Muscle of back (tissue), 11 donors: Measurements from ENCODE around the gene FOXE3. TPM values are rescaled to one million over a fixed set of nuclear protein-coding genes. Genes with fewer than 3 reads are reported as not detected.
A peak's percentile ranks its signal among the peaks of the same experiment; 100 is the strongest.

ENCODE experiments used
- DNase-seq, 3 donors: peaks; one replicate each; pipeline versions ENCODE4 v3.0.0 to v3.0.0-alpha.2; 2013
- polyA plus RNA-seq, 10 donors: library from polyadenylated mRNA; unstranded; fragments of 120-200 nt; gene quantifications; one replicate each; pipeline ENCODE4 v1.2.1, GENCODE V29; 2013; ENCODE audit not compliant: insufficient read length in 10 of 10

The FOXE3 gene
- polyA plus RNA-seq, 10 donors, result 0.05 to 0.21 (median 0.10) TPM; not detected in 6

DNA sequence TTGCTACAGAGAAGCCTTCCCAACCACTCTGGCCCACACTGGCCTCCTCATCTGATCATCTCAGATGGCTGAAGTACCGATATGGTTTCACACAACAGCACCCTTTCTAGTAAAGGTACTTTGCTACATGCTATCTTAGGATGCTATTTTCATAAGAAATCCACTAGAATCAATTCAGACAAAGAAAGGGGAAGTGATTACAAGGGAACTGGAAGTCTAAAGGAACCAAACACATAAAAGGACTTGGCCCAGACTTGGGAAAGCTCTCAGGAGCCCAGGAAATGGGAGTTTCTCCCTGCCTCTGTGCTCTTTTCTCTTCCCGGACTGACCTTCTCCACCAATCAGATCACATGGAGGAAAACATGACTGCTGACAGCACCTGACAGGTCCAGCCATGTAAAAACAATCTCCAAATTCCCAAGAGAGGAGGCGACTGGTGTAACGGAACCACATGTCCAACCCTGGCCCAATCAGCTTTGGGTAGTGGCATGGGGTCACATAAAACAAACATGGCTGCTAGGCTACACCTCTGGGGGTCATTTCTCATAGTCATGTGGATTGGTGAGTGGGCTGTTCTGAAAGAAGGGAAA lies 12.7 kb upstream of the FOXE3 start:
- no peak for DNase-seq

- peak in 1 of 3 donors; percentile 26 for DNase-seq
Measured at GRCh38 chr1:47405697-47406096, 10.4 kb upstream of the FOXE3 start.

- DNase-seq, result no peak
Measured at GRCh38 chr1:47406966-47407365, 9.1 kb upstream of the FOXE3 start.

DNA sequence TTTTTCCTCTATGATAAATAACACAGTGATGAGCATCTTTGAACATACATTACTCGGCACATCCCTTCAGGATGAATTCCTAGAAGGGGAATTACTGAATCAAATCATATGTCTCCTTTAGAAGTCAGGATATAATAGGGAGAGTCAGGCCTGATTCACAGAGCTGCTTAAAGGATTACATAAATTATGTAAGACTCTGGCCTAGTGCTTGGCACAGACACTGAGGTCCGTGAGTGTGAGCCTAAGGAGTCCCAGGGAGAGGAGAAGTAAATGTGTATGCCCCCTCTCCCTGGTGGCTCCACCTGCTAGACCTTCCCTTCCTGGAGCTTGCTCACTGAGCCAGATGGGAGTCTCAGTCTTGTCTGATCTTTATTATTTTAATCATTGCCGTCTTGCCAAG lies 8.6 kb upstream of the FOXE3 start:
- DNase-seq, result no peak

GRCh38 chr1:47409311-47410067 lies 6.6 kb upstream of the FOXE3 start:
- peak in 1 of 3 donors; percentile 70 for DNase-seq

DNA sequence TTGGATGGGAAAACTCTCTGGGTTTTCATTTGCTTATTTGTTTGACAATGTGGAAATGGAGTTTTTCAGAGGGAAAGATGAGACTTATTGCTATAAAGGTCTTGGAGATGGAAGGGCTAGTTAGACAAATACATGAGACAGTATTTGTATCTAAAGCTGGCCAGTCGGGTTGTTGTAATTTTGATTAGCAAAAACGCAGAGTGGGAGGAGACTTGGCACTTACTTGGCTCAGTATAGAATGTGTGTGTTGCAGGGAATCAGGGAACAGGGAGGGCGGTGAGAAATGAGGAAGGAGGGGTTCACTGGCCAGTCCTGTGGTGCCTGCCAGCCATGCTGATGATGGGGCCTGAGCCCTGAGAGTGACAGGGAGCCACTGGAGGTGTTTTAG lies 6.0 kb upstream of the FOXE3 start:
- no peak for DNase-seq

DNA sequence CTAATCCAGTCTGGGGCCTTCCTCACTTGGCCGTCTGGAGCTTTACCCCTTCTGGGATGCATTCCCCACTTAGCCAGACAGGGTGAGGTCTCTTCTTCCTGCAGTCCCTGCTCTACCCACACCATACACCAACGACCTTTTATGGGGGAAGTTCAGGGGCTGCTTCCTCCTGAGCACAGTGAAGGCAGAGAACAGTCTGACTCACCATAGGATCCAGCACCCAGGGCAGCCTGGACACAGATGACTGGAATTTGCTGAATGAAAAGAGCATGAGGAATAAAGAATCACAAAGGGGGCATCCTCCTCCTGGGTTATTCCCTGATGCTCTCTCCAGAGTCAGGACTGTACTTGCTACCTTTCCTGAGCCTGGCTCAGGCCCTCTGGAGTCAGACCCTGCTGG lies 4.6 kb upstream of the FOXE3 start:
- no peak for DNase-seq

- DNase-seq, result no peak
Measured at GRCh38 chr1:47412437-47412836, 3.6 kb upstream of the FOXE3 start.

DNA sequence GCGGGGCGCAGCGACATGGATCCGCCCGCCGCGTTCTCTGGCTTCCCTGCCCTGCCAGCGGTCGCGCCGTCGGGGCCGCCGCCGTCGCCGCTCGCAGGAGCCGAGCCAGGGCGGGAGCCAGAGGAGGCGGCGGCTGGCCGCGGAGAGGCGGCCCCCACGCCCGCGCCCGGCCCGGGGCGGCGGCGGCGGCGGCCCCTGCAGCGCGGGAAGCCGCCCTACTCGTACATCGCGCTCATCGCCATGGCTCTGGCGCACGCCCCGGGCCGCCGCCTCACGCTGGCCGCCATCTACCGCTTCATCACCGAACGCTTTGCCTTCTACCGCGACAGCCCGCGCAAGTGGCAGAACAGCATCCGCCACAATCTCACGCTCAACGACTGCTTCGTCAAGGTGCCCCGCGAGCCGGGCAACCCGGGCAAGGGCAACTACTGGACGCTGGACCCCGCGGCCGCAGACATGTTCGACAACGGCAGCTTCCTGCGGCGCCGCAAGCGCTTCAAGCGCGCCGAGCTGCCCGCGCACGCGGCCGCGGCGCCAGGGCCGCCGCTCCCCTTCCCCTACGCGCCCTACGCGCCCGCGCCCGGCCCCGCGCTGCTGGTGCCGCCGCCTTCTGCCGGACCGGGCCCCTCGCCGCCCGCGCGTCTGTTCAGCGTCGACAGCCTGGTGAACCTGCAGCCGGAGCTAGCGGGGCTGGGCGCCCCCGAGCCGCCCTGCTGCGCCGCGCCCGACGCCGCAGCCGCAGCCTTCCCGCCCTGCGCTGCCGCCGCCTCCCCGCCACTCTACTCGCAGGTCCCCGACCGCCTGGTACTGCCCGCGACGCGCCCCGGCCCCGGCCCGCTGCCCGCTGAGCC lies 459 bp downstream of the FOXE3 start:
- DNase-seq, result peak in 1 of 3 donors; percentile 60

- no peak for DNase-seq
Measured at GRCh38 chr1:47417170-47418044, 1.3 kb downstream of the FOXE3 start.

DNA sequence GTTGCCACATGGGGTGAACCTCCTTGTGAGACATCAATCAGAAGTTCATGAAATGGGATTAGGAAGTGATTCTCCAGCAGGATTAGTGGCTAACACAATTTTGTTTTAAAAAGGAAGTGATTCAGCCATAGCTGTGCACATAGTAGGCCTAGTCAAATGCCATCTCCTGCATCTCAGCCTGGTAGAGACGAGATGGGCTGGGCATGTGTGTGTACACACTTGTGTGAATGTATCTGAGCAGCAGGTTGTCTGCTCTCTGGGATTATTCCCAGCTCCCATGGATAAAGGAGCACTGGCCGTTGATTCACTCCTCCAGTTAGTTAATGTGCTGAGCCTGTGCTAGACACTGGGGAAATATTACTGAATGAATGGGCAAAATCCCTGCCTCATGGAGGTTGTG lies 2.0 kb downstream of the FOXE3 start:
- DNase-seq, result no peak

DNA sequence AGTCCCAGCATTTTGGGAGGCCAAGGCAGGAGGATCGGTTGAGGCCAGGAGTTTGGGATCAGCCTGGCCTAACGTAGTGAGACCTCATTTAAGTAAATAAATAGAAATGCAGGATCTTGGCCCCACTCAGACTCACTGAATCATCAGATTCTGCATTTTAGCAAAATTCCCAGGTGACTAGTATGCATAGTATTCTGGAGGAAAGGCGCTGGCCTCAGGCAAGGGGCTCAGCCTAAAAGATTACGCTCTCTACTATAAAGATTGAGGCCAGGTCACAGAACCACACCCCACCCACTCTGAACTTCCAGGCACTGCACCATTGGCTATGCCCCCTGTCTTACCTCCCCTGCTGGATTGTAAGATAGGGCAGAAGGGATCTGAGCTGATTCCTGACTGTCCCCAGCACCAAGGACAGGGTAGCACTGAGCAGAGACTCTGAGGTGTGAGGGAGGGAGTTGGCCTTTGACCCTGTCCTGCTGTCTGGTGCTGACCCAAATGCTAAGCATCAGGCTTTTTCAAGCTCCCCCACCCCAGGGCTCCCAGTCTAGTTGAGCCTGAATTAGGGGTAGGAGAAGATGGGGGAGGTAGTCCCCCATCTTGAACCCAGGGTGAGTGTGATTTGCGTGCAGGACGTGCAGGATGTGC lies 2.7 kb downstream of the FOXE3 start:
- DNase-seq, result no peak

DNA sequence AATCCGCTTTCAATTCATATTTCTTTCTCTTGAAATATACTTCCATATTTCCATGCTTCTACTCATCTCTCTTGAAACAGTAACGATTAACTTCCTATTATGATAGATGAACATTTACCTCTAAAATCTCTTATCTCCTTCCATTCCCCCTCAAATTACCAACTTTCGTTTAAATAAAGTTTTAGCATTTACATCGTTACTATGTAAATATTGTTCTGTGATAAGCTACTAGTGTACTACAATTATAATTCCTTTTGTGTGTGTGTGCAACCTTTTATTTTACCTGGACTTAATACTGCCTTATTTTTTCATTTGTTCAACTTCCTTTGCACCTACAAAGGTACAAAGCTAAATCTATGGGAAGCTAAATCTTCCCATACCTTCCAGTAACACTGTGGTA lies 4.5 kb downstream of the FOXE3 start:
- no peak for DNase-seq

GRCh38 chr1:47423872-47424271 lies 7.8 kb downstream of the FOXE3 start:
- DNase-seq, result no peak

- DNase-seq, result peak in 1 of 3 donors; percentile 57
Measured at GRCh38 chr1:47424336-47424982, 8.4 kb downstream of the FOXE3 start.

DNA sequence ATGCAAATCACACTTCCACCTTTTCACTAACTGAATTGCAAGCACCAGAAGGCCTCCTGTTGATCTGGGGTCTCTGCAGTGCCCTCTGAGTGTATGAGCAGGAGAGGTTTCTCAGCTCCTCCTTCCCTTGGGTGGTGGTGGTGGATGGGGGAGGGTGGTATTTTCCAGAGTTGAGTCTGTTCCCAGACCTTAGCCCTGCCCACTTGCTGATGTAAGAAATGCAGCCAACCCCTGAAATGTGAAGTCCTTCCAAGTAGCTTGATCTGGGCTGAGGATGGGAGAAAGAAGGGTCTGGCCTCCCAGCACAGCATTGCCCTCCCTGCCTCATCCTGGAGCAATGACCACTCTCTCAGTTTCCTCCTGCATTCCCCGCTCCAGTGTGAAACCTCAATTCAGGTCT lies 15.4 kb downstream of the FOXE3 start:
- DNase-seq, result no peak

DNA sequence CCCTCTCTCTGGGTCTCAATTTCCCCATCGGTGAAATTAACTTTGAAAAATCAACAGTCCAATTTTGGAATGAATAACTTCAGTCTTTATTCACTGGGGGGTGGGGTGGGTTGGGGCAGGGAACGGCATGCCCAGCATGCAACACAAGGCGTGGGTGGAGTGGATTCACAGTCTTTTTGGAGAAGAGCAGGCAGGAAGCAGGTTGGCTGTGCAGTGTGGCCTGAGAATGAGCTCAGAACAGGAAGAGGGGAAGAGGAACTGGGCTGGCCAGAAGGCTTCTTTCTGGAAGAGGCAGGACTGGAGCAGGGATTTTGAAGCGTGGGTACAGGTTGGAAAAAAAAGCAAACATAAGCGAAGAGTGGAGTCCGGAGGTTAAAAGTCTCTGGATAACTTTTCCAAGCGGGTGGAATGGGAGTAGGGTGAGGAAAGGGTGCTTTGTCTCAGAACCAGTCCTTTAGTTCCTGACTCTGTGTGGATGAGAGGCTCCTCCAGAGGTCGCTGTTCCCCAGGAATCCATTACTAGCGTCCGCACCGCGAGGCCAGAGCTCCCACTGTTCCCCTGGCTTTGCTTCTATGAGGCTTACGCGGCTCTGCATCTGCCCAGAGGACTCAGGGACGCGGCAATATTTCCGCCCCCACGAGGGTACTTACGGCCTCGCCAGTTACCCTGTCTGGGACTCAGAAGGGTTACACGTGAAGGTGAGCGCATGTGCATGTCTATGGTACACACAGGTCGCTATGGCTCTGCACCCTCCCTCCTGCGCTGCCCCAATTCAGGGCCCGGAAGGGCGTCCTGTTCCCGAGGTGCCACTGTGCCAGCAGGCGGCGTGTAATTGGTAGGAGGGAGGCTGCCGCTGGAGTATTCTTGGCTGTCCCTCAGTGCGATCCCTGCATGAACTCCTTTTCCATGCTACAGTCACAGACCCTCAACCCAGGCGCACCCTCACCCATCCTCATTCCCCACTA lies 16.3 kb downstream of the FOXE3 start:
- peak; percentile 76 to 90 (median 86) for DNase-seq

- DNase-seq, result no peak
Measured at GRCh38 chr1:47433037-47433421, 16.9 kb downstream of the FOXE3 start.

GRCh38 chr1:47433477-47434050 lies 17.5 kb downstream of the FOXE3 start:
- no peak for DNase-seq
